ENCODE measurements around the gene KCND3. TPM values are rescaled to one million over a fixed set of nuclear protein-coding genes. Genes with fewer than 3 reads are reported as not detected.
A peak's percentile ranks its signal among the peaks of the same experiment; 100 is the strongest.

KCND3 gene
- total RNA-seq, 1 experiment from 2014 or later: 0.21 TPM

- Histone ChIP-seq H3K36me3 (replicated peaks; ENCODE audit: control insufficient read depth, insufficient read depth, low read length) (no peaks in the 10 kb centered on the region), H3K27me3 (ENCODE audit: control insufficient read depth, insufficient read depth, low read length) (peaks cover 2% of the 10 kb centered on the region; the same call in 1 of the 2 replicates), H3K4me3 (ENCODE audit: insufficient read depth, low read depth, low read length) (no peak overlapping the region)
- DNase-seq: no peak
These were observed 10.8 kb downstream of the KCND3 start for GRCh38 chr1:111978695-111979094.

- Histone ChIP-seq H3K27me3 (ENCODE audit: control insufficient read depth, insufficient read depth, low read length) (peaks cover 2% of the 10 kb centered on the region; the same call in 1 of the 2 replicates), H3K36me3 (replicated peaks; ENCODE audit: control insufficient read depth, insufficient read depth, low read length) (no peaks in the 10 kb centered on the region)
These were observed 12.1 kb downstream of the KCND3 start for GRCh38 chr1:111977378-111977777.

GRCh38 chr1:111976842-111977241 is 12.6 kb downstream of the KCND3 start:
- H3K36me3 ChIP-seq (replicated peaks; ENCODE audit: control insufficient read depth, insufficient read depth, low read length): no peaks in the 10 kb centered on the region
- H3K4me3 ChIP-seq (ENCODE audit: insufficient read depth, low read depth, low read length): no peak overlapping the region
- DNase-seq: no peak
- H3K27me3 ChIP-seq (ENCODE audit: control insufficient read depth, insufficient read depth, low read length): peaks cover 2% of the 10 kb centered on the region; the same call in 1 of the 2 replicates

More at GRCh38 chr1:111977378-111977777, 12.1 kb downstream of the KCND3 start:
- no peak overlapping the region for H3K4me3 ChIP-seq (ENCODE audit: insufficient read depth, low read depth, low read length)
- no peak for DNase-seq

- no peak for DNase-seq
- Histone ChIP-seq H3K4me3 (ENCODE audit: insufficient read depth, low read depth, low read length) (no peak overlapping the region), H3K36me3 (replicated peaks; ENCODE audit: control insufficient read depth, insufficient read depth, low read length) (no peaks in the 10 kb centered on the region), H3K27me3 (ENCODE audit: control insufficient read depth, insufficient read depth, low read length) (peaks cover under 1% of the 10 kb centered on the region; the same call in 1 of the 2 replicates)
These were observed 13.1 kb downstream of the KCND3 start for GRCh38 chr1:111976332-111976731.

- Histone ChIP-seq H3K27me3 (ENCODE audit: control insufficient read depth, insufficient read depth, low read length) (no peaks in the 10 kb centered on the region; the same call in 1 of the 2 replicates), H3K4me3 (ENCODE audit: insufficient read depth, low read depth, low read length) (no peak overlapping the region)
- DNase-seq: no peak
These were observed 16.2 kb downstream of the KCND3 start for GRCh38 chr1:111973150-111973790.

GRCh38 chr1:111971396-111971795 is 18.1 kb downstream of the KCND3 start:
- Histone ChIP-seq H3K36me3 (replicated peaks; ENCODE audit: control insufficient read depth, insufficient read depth, low read length) (no peaks in the 10 kb centered on the region), H3K27me3 (ENCODE audit: control insufficient read depth, insufficient read depth, low read length) (no peaks in the 10 kb centered on the region; the same call in 1 of the 2 replicates), H3K4me3 (ENCODE audit: insufficient read depth, low read depth, low read length) (no peak overlapping the region)
- DNase-seq: no peak

More at GRCh38 chr1:111973150-111973790, 16.2 kb downstream of the KCND3 start:
- H3K36me3 ChIP-seq (replicated peaks; ENCODE audit: control insufficient read depth, insufficient read depth, low read length): no peaks in the 10 kb centered on the region

GRCh38 chr1:111968511-111968910 is 21.0 kb downstream of the KCND3 start:
- H3K36me3 ChIP-seq (replicated peaks; ENCODE audit: control insufficient read depth, insufficient read depth, low read length): no peaks in the 10 kb centered on the region
- no peak for DNase-seq
- no peak overlapping the region for H3K4me3 ChIP-seq (ENCODE audit: insufficient read depth, low read depth, low read length)
- no peaks in the 10 kb centered on the region; the same call in 1 of the 2 replicates for H3K27me3 ChIP-seq (ENCODE audit: control insufficient read depth, insufficient read depth, low read length)

GRCh38 chr1:111967886-111968285 is 21.6 kb downstream of the KCND3 start:
- DNase-seq: no peak
- no peak overlapping the region for H3K4me3 ChIP-seq (ENCODE audit: insufficient read depth, low read depth, low read length)
- no peaks in the 10 kb centered on the region for H3K36me3 ChIP-seq (replicated peaks; ENCODE audit: control insufficient read depth, insufficient read depth, low read length)
- no peaks in the 10 kb centered on the region; the same call in 1 of the 2 replicates for H3K27me3 ChIP-seq (ENCODE audit: control insufficient read depth, insufficient read depth, low read length)

GRCh38 chr1:111967067-111967690 is 22.3 kb downstream of the KCND3 start:
- Histone ChIP-seq H3K36me3 (replicated peaks; ENCODE audit: control insufficient read depth, insufficient read depth, low read length) (no peaks in the 10 kb centered on the region), H3K27me3 (ENCODE audit: control insufficient read depth, insufficient read depth, low read length) (no peaks in the 10 kb centered on the region; the same call in 1 of the 2 replicates), H3K4me3 (ENCODE audit: insufficient read depth, low read depth, low read length) (no peak overlapping the region)
- DNase-seq: no peak

- Histone ChIP-seq H3K4me3 (ENCODE audit: insufficient read depth, low read depth, low read length) (no peak overlapping the region), H3K36me3 (replicated peaks; ENCODE audit: control insufficient read depth, insufficient read depth, low read length) (no peaks in the 10 kb centered on the region), H3K27me3 (ENCODE audit: control insufficient read depth, insufficient read depth, low read length) (no peaks in the 10 kb centered on the region; the same call in 1 of the 2 replicates)
- no peak for DNase-seq
These were observed 23.6 kb downstream of the KCND3 start for GRCh38 chr1:111965781-111966443.

- H3K27me3 ChIP-seq (ENCODE audit: control insufficient read depth, insufficient read depth, low read length): no peaks in the 10 kb centered on the region; the same call in 1 of the 2 replicates
- peak; percentile 70 for DNase-seq
- H3K36me3 ChIP-seq (replicated peaks; ENCODE audit: control insufficient read depth, insufficient read depth, low read length): no peaks in the 10 kb centered on the region
- H3K4me3 ChIP-seq (ENCODE audit: insufficient read depth, low read depth, low read length): no peak overlapping the region
These were observed 25.3 kb downstream of the KCND3 start for GRCh38 chr1:111963985-111964738.

- H3K36me3 ChIP-seq (replicated peaks; ENCODE audit: control insufficient read depth, insufficient read depth, low read length): no peaks in the 10 kb centered on the region
- no peak overlapping the region for H3K4me3 ChIP-seq (ENCODE audit: insufficient read depth, low read depth, low read length)
- H3K27me3 ChIP-seq (ENCODE audit: control insufficient read depth, insufficient read depth, low read length): no peaks in the 10 kb centered on the region; the same call in 1 of the 2 replicates
- no peak for DNase-seq
These were observed 27.5 kb downstream of the KCND3 start for GRCh38 chr1:111961773-111962565.

- no peaks in the 10 kb centered on the region; the same call in 1 of the 2 replicates for H3K27me3 ChIP-seq (ENCODE audit: control insufficient read depth, insufficient read depth, low read length)
- H3K4me3 ChIP-seq (ENCODE audit: insufficient read depth, low read depth, low read length): no peak overlapping the region
- no peak for DNase-seq
- no peaks in the 10 kb centered on the region for H3K36me3 ChIP-seq (replicated peaks; ENCODE audit: control insufficient read depth, insufficient read depth, low read length)
These were observed 28.5 kb downstream of the KCND3 start for GRCh38 chr1:111961016-111961415.

Measured in H7 (cell line).